NCI-H345 (cell line): Measurements from ENCODE around the gene WNT5B.

Source experiments
- DNase-seq: peaks from one replicate; lab custom pipeline; 2025; lab: John Stamatoyannopoulos, UW

WNT5B gene

DNA sequence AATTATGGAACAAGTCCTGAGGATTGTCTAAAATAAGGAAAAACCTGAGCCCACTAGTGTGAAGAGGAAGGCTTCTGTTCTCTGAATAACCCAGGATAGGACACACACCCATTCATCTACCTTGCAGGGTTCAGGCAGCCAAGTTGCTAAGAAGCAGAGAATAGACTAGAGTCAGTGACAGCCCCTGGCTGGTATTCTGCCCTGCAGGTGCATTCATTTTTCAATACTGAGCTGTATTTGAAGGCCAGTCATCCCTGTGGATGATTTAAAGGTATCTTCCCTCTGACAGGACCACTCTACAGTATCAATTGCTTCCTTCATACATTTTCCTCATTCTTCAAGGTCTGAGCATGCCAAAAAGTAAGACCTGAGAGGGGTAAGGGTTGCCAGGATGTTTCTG lies 22.9 kb downstream of the WNT5B start:
- DNase-seq = no peak

- DNase-seq = no peak
Observed at GRCh38 chr12:1655225-1655788, 26.3 kb downstream of the WNT5B start.

GRCh38 chr12:1656902-1657301 lies 27.9 kb downstream of the WNT5B start:
- no peak for DNase-seq

- DNase-seq = no peak
Observed at GRCh38 chr12:1657688-1658087, 28.7 kb downstream of the WNT5B start.

- no peak for DNase-seq
Observed at GRCh38 chr12:1660304-1661187, 31.5 kb downstream of the WNT5B start.

GRCh38 chr12:1661553-1662335 lies 32.7 kb downstream of the WNT5B start:
- peak; percentile 87 for DNase-seq

DNA sequence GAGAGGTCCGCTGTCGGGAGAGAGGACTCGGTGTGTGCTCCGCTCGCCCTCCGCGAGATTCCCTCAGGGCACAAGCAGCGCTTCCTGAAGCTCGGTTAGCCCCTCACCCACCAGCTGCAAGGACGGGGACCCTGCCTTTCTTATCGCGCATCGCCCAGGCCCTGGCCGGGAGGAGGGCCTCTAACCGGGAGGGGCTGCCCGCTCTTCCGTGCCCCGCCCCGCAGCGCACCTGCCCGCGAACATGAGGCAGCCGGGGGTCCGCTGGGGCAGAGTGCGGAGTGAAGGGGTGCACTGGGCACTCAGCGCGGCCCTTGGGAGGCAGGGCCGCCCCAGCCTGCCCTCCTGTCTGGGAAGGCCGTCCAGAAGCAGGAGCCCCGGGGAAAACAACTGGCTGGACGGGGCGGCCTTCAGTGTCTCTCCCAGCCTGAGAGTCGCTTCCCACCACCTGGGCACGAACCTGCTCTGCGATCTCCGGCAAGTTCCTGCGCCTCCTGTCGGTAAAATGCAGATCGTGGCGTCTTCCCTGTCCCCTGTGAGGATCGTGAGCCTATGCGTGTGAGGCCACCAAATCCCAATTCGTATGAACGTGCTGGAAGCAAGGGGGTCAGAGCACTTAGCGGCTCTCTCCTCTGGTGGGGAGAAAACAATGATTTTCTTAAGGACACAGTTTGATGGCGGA lies 33.9 kb downstream of the WNT5B start:
- DNase-seq = no peak

- no peak for DNase-seq
Observed at GRCh38 chr12:1663440-1664132, 34.6 kb downstream of the WNT5B start.

DNA sequence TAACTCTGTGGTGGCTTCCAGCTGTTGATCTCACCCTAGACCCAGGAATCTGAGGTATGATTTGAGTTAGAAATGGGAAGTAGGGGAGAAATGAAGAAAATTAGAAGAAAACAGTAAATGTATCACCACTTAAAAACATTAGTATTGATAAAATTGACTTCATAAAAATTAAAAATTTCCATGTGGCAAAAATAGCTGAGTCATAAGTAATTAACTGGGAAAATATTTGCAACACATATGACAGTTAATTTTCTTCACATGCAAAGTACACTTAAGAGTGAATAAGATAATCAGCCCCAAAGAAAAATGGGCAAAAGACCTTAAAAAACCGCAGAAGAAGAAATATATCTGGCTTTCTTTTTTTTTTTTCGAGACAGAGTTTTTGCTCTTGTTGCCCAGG lies 36.3 kb downstream of the WNT5B start:
- no peak for DNase-seq

GRCh38 chr12:1666215-1666614 lies 37.2 kb downstream of the WNT5B start:
- DNase-seq = no peak

DNA sequence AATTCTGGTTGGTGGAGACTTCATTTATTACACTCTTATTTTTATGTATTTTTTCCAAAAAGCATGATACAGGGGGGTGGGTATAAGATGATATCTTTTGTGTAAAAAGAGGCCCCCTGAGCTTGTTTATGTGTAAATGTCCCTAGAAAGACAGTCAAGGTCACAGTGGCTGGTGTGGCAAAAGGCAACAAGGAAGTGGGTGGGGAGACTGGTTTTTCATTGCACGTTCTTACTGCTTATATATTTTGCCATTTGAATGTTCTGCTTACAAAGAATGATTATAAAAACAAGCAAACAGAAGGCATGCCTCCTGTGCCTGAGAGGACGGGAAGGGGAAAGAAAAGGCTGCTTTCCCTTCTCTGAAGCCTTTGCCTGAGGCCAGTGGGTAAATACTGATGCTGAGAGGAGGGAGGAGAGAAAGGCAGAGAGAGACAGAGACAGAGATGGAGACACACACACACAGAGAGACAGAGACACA lies 37.7 kb downstream of the WNT5B start:
- DNase-seq = no peak

DNA sequence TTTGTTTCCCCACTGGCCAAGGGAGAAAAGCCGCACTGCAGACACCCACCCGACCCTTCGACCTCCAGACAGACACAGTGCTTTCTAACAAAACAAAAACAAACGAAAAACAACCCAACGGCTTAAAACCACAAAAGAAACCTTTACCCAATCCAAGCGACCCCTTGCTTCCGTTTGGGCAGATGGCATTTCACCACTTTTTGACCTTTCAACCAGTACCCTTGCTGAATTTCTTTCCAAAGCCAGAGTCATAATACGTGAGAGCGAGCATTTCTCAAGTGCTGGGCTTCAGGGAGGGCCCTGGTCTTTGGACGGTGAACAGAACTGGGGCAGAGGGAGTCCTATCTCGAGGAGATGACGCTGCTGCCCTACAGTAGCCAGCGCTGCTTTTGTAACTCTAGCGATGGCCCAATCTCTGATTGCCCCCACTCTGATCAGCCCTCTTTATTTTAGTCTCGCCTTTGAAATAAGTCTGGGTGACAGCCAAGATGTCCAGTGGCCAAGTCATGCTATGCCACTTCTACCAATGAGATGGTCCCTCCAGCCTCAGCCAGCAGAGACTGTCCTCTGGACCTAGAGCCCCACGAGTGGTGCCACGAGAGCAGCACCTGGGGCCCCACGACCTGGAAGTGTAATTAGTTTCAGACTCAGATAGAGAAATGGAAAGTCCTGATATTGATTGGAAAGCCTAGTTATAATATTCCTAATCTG lies 40.0 kb downstream of the WNT5B start:
- DNase-seq = no peak

DNA sequence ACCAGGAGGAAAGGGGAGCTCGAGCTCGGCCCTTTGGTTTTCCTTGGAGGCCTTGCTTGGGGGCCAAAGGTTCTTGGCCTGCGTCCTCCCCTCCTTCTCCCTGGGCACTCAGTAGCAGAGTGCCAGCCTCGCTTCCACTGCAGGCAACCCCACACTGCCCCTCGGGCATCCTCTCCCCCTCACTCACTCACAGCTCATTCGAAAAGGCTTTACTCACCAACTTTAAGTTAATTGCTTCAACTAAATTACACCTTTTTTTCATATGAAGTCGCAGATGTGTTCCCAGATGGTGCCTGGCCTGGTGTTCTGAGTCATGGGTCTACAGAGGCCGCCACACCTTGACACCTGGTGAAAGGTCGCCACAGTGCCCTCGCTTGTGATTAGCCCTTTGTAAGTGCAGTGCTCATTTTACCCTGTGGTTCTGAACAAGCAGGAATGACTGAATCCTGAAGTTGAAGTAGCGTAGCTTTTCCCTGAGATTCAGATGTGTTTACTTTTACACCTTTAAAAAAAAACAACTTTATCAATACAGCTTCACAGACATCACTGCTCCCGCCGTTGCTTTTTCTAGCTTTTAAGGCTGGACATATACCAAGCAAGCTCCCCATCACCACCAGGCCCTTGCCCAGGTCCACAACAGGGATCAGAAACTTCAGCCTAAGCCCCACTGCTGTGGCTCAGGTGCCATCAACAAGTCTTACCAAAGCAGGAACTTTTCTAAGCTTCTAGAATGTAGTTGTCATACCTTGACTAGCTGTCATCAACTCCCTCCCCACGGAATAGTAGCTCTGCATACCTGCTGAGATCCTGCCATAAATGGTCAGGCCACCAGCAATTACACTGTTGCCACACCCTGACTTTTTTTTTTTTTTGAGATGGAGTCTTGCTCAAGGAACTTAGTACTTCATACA lies 41.6 kb downstream of the WNT5B start:
- DNase-seq = no peak

DNA sequence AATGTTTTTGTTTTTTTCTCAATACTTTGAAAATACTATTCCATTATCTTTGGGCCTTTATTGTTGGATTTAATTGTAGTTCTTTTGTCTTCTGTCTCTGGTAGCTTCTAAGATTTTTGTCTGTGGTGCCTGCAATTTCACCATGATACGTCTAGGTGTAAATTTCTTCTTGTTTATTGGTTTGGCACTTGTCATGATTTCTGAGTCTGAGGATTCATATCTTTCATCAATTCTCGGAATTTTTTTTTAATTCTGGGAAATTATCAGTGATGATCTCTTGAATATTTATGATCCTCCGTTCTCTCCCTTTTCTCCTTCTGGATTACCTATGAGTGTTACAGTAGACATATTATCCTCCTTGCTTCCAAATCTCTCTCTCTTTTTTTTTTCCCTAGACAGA lies 47.0 kb downstream of the WNT5B start:
- DNase-seq = no peak

GRCh38 chr12:1680804-1681492 lies 51.9 kb downstream of the WNT5B start:
- DNase-seq = no peak

DNA sequence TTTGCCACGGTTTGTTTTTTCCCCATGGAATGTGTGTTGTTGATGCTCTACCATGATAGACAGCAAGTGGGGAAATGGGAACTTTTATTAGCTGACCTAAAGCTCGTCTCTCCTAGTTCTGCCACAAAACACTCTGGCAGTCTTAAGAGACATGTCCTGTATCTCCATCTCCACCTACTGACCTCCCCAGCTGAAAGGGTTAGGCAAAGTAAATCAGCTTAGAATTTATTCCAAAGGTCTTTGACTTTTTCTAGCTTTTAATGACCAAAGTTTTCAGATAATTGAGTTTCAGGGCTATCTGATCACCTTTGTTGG lies 52.4 kb downstream of the WNT5B start:
- no peak for DNase-seq

DNA sequence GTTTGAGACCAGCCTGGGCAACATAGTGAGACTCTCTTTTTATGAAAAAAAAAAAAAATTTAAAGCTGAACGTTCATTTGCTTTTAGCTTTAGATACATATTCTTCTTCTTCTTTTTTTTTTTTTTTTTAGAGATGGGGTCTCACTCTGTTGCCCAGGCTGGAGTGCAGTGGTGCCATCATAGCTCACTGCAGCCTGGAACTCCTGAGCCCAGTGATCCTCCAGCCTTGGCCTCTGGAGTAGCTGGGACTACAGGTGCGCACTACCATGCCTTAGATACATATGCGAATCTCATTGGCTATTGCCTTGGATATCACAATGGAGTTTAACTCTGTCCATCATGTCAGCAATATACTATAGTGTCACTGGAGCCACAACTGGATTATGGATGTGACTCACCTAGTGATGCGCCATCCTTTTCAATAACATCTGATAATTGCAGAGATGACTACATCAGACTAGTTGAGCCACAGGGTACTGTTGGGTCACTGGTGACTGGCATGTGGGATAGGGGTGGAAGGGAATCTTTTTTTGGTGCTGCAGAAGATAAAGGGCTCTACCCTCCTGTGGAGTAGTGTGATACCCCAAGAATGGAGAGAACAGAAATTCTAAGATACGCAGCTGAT lies 59.2 kb downstream of the WNT5B start:
- DNase-seq = no peak

GRCh38 chr12:1690578-1691122 lies 61.6 kb downstream of the WNT5B start, which contains the start of gene ADIPOR2:
Gene ADIPOR2 (plus strand): TSS chr12:1691070. CDS start chr12:1754344, 63,274 bp downstream.
- peak; percentile 97 for DNase-seq
